Measurements from ENCODE around the gene TRIM28. TPM values are rescaled to one million over a fixed set of nuclear protein-coding genes. Genes with fewer than 3 reads are reported as not detected.

Gene TRIM28
- total and polyA plus RNA-seq, 2 donors (not counting 3 experiments of a cell fraction or from before 2014, with no cell fraction given), result 429 to 521 TPM

- CTCF ChIA-PET, result no interaction called here
Measured at GRCh38 chr19:58497634-58498170, 46.2 kb upstream of the TRIM28 start.

More at GRCh38 chr19:58497634-58498170, 46.2 kb upstream of the TRIM28 start:
- no peaks in the 10 kb centered on the region for H3K9me3 ChIP-seq (replicated peaks; ENCODE audit: control insufficient read depth, insufficient read depth, low read length)
- H3K79me2 ChIP-seq (ENCODE audit: control insufficient read depth, insufficient read depth, low read length), result no peaks in the 10 kb centered on the region
- H4K20me1 ChIP-seq (replicated peaks; ENCODE audit: control insufficient read depth, extremely low read depth, insufficient read depth, low read length), result no peaks in the 10 kb centered on the region
- H3K4me2 ChIP-seq (ENCODE audit: insufficient read depth, low read length), result no peak overlapping the region
- no peaks in the 10 kb centered on the region for H3K36me3 ChIP-seq (ENCODE audit: control insufficient read depth in 2 of 2, extremely low read depth in 1 of 2, insufficient read depth in 2 of 2, low read length in 2 of 2)
- no peak for FAIRE-seq
- H3K9me1 ChIP-seq (replicated peaks; ENCODE audit: control insufficient read depth, extremely low read depth, insufficient read depth, low read length), result no peaks in the 10 kb centered on the region
- no peak for DNase-seq (ENCODE audit: low read depth, low spot score)
- H3K4me3 ChIP-seq (replicated peaks in 1 of 3; ENCODE audit: insufficient read depth in 1 of 3, low read depth in 1 of 3, low read length in 3 of 3), result no peak overlapping the region
- no TSS peak for BruUV-seq (replicated peaks)
- H3K27ac ChIP-seq (ENCODE audit: insufficient read depth, low read depth, low read length), result no peak overlapping the region
- no peaks in the 10 kb centered on the region for H3K27me3 ChIP-seq (ENCODE audit: control insufficient read depth in 2 of 2, insufficient read depth in 2 of 2, low read length in 2 of 2)
- TF ChIP-seq EZH2 (IDR thresholded peaks at IDR 0.05; ENCODE audit: borderline replicate concordance, low read depth, low read length, severe bottlenecking), result no peak
- TF ChIP-seq MYC (IDR thresholded peaks at IDR 0.05; ENCODE audit: low read depth, low read length), result no peak
- TF ChIP-seq POLR2A (IDR thresholded peaks at IDR 0.05; ENCODE audit: low read depth, low read length), result no peak
- no peak for TF ChIP-seq FOS (IDR thresholded peaks at IDR 0.05; ENCODE audit: borderline replicate concordance, insufficient read depth, low read length)
- TF ChIP-seq MAX (IDR thresholded peaks at IDR 0.05; ENCODE audit: insufficient read depth, insufficient read length), result no peak
- TF ChIP-seq JUN (IDR thresholded peaks at IDR 0.05; ENCODE audit: borderline replicate concordance, insufficient read depth, insufficient read length, low read depth), result no peak
- TF ChIP-seq GATA2 (IDR thresholded peaks at IDR 0.05; ENCODE audit: insufficient read depth, insufficient read length, low read depth, low read length), result no peak
- no peak for TF ChIP-seq POLR2AphosphoS5 (IDR thresholded peaks at IDR 0.05; ENCODE audit: insufficient read depth, low read depth, low read length)
- no peak for TF ChIP-seq CTCF (IDR thresholded peaks at IDR 0.05; ENCODE audit: extremely low read depth in 1 of 2, insufficient read depth in 1 of 2, low read depth in 1 of 2, low read length in 2 of 2)
- POLR2A ChIA-PET, result no interaction called here
- H3K9ac ChIP-seq (replicated peaks; ENCODE audit: extremely low read depth, insufficient read depth, low read length), result no peak overlapping the region
- dilution Hi-C loops (cut with MboI; ENCODE audit: extremely low pct_ligation_motif_present, low sequenced_read_pairs) (no loop called here), intact Hi-C loops (cut with micrococcal nuclease) (no loop called here)
- H2AFZ ChIP-seq (ENCODE audit: low read depth, low read length), result no peak overlapping the region
- H3K4me1 ChIP-seq (ENCODE audit: control insufficient read depth, extremely low read depth, insufficient read depth, low read length), result peaks cover 4% of the 10 kb centered on the region
